ENCODE results near the gene FAAP20.

Gene FAAP20

GRCh38 chr1:2172012-2172411, 22.6 kb downstream of the FAAP20 start:
- Histone ChIP-seq H3K4me1 (ENCODE audit: control insufficient read depth in 1 of 2, insufficient read depth in 2 of 2, low read length in 2 of 2) (peaks cover 0 to 4% of the 10 kb centered on the region in 2 donors), H3K27ac (ENCODE audit: low read length) (no peak overlapping the region), H3K4me3 (ENCODE audit: low read depth in 1 of 2, low read length in 2 of 2) (no peak overlapping the region), H3K27me3 (ENCODE audit: low read depth, low read length) (no peaks in the 10 kb centered on the region), H3K36me3 (ENCODE audit: control insufficient read depth in 1 of 2, insufficient read depth in 2 of 2, low read length in 2 of 2) (no peaks in the 10 kb centered on the region), H3K9me3 (ENCODE audit: control insufficient read depth in 1 of 2, low read length in 2 of 2) (no peaks in the 10 kb centered on the region)

GRCh38 chr1:2170211-2170610, 24.4 kb downstream of the FAAP20 start:
- H3K9me3 ChIP-seq (ENCODE audit: control insufficient read depth in 1 of 2, low read length in 2 of 2) = no peaks in the 10 kb centered on the region
- no peaks in the 10 kb centered on the region for H3K27me3 ChIP-seq (ENCODE audit: low read depth, low read length)
- no peaks in the 10 kb centered on the region for H3K36me3 ChIP-seq (ENCODE audit: control insufficient read depth in 1 of 2, insufficient read depth in 2 of 2, low read length in 2 of 2)
- peaks cover 0 to 4% of the 10 kb centered on the region in 2 donors for H3K4me1 ChIP-seq (ENCODE audit: control insufficient read depth in 1 of 2, insufficient read depth in 2 of 2, low read length in 2 of 2)
- H3K27ac ChIP-seq (ENCODE audit: low read length) = no peak overlapping the region
- H3K4me3 ChIP-seq (ENCODE audit: low read depth in 1 of 2, low read length in 2 of 2) = no peak overlapping the region

DNA sequence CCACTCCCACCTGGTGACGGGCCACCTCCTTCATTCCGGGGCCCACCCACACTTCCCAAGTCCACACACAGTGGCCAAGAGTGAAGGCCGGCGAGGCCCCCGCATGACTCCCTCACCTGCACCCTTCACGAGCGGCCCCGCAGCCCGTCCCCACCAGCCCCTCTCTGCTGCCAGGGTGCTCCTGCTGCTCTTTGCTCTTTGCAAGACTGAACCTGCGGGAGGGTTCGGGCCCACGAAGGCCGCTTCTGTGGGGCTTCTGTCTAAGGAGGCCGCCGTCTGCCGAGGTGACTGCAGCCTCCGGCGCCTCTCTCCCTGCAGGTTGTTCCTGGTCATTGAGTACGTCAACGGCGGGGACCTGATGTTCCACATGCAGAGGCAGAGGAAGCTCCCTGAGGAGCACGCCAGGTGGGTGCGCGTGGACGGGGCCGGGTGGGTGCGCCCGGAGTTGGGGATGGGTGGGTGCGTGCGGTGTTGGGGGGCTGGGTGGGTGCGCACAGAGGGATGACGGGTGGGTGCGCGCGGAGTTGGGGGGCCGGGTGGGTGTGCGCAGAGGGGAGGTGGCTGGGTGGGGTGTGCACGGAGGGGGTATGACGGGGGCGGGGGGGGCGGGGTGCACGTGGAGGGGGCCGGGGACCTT, 25.3 kb downstream of the FAAP20 start:
- no peaks in the 10 kb centered on the region for H3K27me3 ChIP-seq (ENCODE audit: low read depth, low read length)
- H3K4me3 ChIP-seq (ENCODE audit: low read depth in 1 of 2, low read length in 2 of 2) = no peak overlapping the region
- no peak overlapping the region for H3K27ac ChIP-seq (ENCODE audit: low read length)
- H3K36me3 ChIP-seq (ENCODE audit: control insufficient read depth in 1 of 2, insufficient read depth in 2 of 2, low read length in 2 of 2) = no peaks in the 10 kb centered on the region
- H3K4me1 ChIP-seq (ENCODE audit: control insufficient read depth in 1 of 2, insufficient read depth in 2 of 2, low read length in 2 of 2) = peaks cover 0 to 4% of the 10 kb centered on the region in 2 donors
- H3K9me3 ChIP-seq (ENCODE audit: control insufficient read depth in 1 of 2, low read length in 2 of 2) = peaks cover 0 to 2% of the 10 kb centered on the region in 2 donors

- H3K36me3 ChIP-seq (ENCODE audit: control insufficient read depth in 1 of 2, insufficient read depth in 2 of 2, low read length in 2 of 2) = no peaks in the 10 kb centered on the region
- H3K4me3 ChIP-seq (ENCODE audit: low read depth in 1 of 2, low read length in 2 of 2) = no peak overlapping the region
- H3K9me3 ChIP-seq (ENCODE audit: control insufficient read depth in 1 of 2, low read length in 2 of 2) = peaks cover 0 to 5% of the 10 kb centered on the region in 2 donors
- no peaks in the 10 kb centered on the region for H3K27me3 ChIP-seq (ENCODE audit: low read depth, low read length)
- H3K27ac ChIP-seq (ENCODE audit: low read length) = no peak overlapping the region
- H3K4me1 ChIP-seq (ENCODE audit: control insufficient read depth in 1 of 2, insufficient read depth in 2 of 2, low read length in 2 of 2) = no peaks in the 10 kb centered on the region
These were observed 26.0 kb downstream of the FAAP20 start for GRCh38 chr1:2168535-2168934.

GRCh38 chr1:2168090-2168489, 26.5 kb downstream of the FAAP20 start:
- Histone ChIP-seq H3K27ac (ENCODE audit: low read length) (no peak overlapping the region), H3K27me3 (ENCODE audit: low read depth, low read length) (no peaks in the 10 kb centered on the region), H3K9me3 (ENCODE audit: control insufficient read depth in 1 of 2, low read length in 2 of 2) (peaks cover 0 to 5% of the 10 kb centered on the region in 2 donors), H3K36me3 (ENCODE audit: control insufficient read depth in 1 of 2, insufficient read depth in 2 of 2, low read length in 2 of 2) (no peaks in the 10 kb centered on the region), H3K4me3 (ENCODE audit: low read depth in 1 of 2, low read length in 2 of 2) (no peak overlapping the region), H3K4me1 (ENCODE audit: control insufficient read depth in 1 of 2, insufficient read depth in 2 of 2, low read length in 2 of 2) (no peaks in the 10 kb centered on the region)

- Histone ChIP-seq H3K4me3 (ENCODE audit: low read depth in 1 of 2, low read length in 2 of 2) (no peak overlapping the region), H3K4me1 (ENCODE audit: control insufficient read depth in 1 of 2, insufficient read depth in 2 of 2, low read length in 2 of 2) (no peaks in the 10 kb centered on the region), H3K36me3 (ENCODE audit: control insufficient read depth in 1 of 2, insufficient read depth in 2 of 2, low read length in 2 of 2) (no peaks in the 10 kb centered on the region), H3K27me3 (ENCODE audit: low read depth, low read length) (no peaks in the 10 kb centered on the region), H3K27ac (ENCODE audit: low read length) (no peak overlapping the region), H3K9me3 (ENCODE audit: control insufficient read depth in 1 of 2, low read length in 2 of 2) (peaks cover 0 to 5% of the 10 kb centered on the region in 2 donors)
These were observed 27.9 kb downstream of the FAAP20 start for GRCh38 chr1:2166695-2167094.

- Histone ChIP-seq H3K4me3 (ENCODE audit: low read depth in 1 of 2, low read length in 2 of 2) (no peak overlapping the region), H3K4me1 (ENCODE audit: control insufficient read depth in 1 of 2, insufficient read depth in 2 of 2, low read length in 2 of 2) (no peaks in the 10 kb centered on the region), H3K27me3 (ENCODE audit: low read depth, low read length) (no peaks in the 10 kb centered on the region), H3K9me3 (ENCODE audit: control insufficient read depth in 1 of 2, low read length in 2 of 2) (peaks cover 0 to 5% of the 10 kb centered on the region in 2 donors), H3K27ac (ENCODE audit: low read length) (no peak overlapping the region), H3K36me3 (ENCODE audit: control insufficient read depth in 1 of 2, insufficient read depth in 2 of 2, low read length in 2 of 2) (no peaks in the 10 kb centered on the region)
These were observed 28.3 kb downstream of the FAAP20 start for GRCh38 chr1:2166254-2166653.

DNA sequence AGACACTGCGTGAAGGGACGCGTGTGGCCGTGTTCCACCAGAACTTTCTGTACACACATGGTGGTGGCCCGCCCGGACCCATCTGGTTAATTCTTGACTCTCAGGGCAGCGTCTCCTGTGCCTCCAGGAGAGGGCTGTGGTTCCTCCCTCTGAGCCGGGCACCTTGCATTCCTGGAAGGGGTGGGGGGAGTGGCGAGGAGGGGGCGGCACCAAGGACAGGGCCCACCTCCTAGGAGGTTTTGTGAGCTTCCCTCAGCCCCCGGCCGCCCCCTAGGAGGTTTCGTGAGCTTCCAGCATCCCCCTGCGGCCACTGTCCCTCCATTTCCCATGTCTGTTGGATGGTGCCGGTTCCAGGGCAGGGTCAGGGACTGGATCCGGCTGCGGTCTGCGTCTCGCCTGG, 28.9 kb downstream of the FAAP20 start:
- no peak overlapping the region for H3K4me3 ChIP-seq (ENCODE audit: low read depth in 1 of 2, low read length in 2 of 2)

GRCh38 chr1:2163205-2163604, 31.4 kb downstream of the FAAP20 start:
- H3K4me3 ChIP-seq (ENCODE audit: low read depth in 1 of 2, low read length in 2 of 2) = no peak overlapping the region
- no peaks in the 10 kb centered on the region for H3K27me3 ChIP-seq (ENCODE audit: low read depth, low read length)
- no peaks in the 10 kb centered on the region for H3K4me1 ChIP-seq (ENCODE audit: control insufficient read depth in 1 of 2, insufficient read depth in 2 of 2, low read length in 2 of 2)
- H3K27ac ChIP-seq (ENCODE audit: low read length) = no peak overlapping the region
- no peaks in the 10 kb centered on the region for H3K36me3 ChIP-seq (ENCODE audit: control insufficient read depth in 1 of 2, insufficient read depth in 2 of 2, low read length in 2 of 2)
- peaks cover 0 to 5% of the 10 kb centered on the region in 2 donors for H3K9me3 ChIP-seq (ENCODE audit: control insufficient read depth in 1 of 2, low read length in 2 of 2)

More for the DNA sequence above, 28.9 kb downstream of the FAAP20 start:
- no peaks in the 10 kb centered on the region for H3K27me3 ChIP-seq (ENCODE audit: low read depth, low read length)
- H3K4me1 ChIP-seq (ENCODE audit: control insufficient read depth in 1 of 2, insufficient read depth in 2 of 2, low read length in 2 of 2) = no peaks in the 10 kb centered on the region
- H3K27ac ChIP-seq (ENCODE audit: low read length) = no peak overlapping the region
- no peaks in the 10 kb centered on the region for H3K36me3 ChIP-seq (ENCODE audit: control insufficient read depth in 1 of 2, insufficient read depth in 2 of 2, low read length in 2 of 2)
- peaks cover 0 to 5% of the 10 kb centered on the region in 2 donors for H3K9me3 ChIP-seq (ENCODE audit: control insufficient read depth in 1 of 2, low read length in 2 of 2)

GRCh38 chr1:2160451-2161300, 33.9 kb downstream of the FAAP20 start:
- Histone ChIP-seq H3K36me3 (ENCODE audit: control insufficient read depth in 1 of 2, insufficient read depth in 2 of 2, low read length in 2 of 2) (no peaks in the 10 kb centered on the region), H3K4me1 (ENCODE audit: control insufficient read depth in 1 of 2, insufficient read depth in 2 of 2, low read length in 2 of 2) (no peaks in the 10 kb centered on the region), H3K9me3 (ENCODE audit: control insufficient read depth in 1 of 2, low read length in 2 of 2) (peaks cover 0 to 5% of the 10 kb centered on the region in 2 donors), H3K4me3 (ENCODE audit: low read depth in 1 of 2, low read length in 2 of 2) (no peak overlapping the region), H3K27me3 (ENCODE audit: low read depth, low read length) (no peaks in the 10 kb centered on the region), H3K27ac (ENCODE audit: low read length) (no peak overlapping the region)

- no peak overlapping the region for H3K4me3 ChIP-seq (ENCODE audit: low read depth in 1 of 2, low read length in 2 of 2)
- no peaks in the 10 kb centered on the region for H3K36me3 ChIP-seq (ENCODE audit: control insufficient read depth in 1 of 2, insufficient read depth in 2 of 2, low read length in 2 of 2)
- H3K4me1 ChIP-seq (ENCODE audit: control insufficient read depth in 1 of 2, insufficient read depth in 2 of 2, low read length in 2 of 2) = no peaks in the 10 kb centered on the region
- H3K27me3 ChIP-seq (ENCODE audit: low read depth, low read length) = no peaks in the 10 kb centered on the region
- H3K9me3 ChIP-seq (ENCODE audit: control insufficient read depth in 1 of 2, low read length in 2 of 2) = peaks cover 0 to 2% of the 10 kb centered on the region in 2 donors
- H3K27ac ChIP-seq (ENCODE audit: low read length) = no peak overlapping the region
These were observed 35.4 kb downstream of the FAAP20 start for GRCh38 chr1:2159124-2159523.

Measured in muscle layer of duodenum (tissue), 2 donors.